ENCODE measurements around the gene PRDM16.

DNA sequence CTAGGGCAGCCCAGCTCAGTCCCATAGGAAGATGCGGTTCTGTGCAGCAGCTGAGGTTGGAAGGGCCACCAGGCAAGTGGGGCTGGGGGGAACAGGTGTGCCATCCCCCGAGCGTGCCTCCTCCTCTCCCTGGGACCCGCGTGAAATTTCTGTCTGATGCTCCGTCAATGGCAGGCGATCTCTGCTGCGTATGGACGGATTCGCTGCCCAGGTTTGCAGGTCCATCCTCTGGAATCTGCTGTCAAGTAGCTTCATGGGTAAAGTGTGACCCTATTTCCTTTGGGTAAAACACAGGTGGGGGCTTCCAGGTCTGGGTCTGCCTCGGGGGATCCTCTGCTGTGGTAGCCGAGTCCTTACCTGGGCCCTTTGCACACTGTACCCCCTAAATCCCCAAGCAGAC lies 270.9 kb downstream of the PRDM16 start:
- no peak for TF ChIP-seq ZNF565 (CRISPR knock-in tag; conservative IDR thresholded peaks at IDR 0.05; ENCODE audit: low read depth)
- no peak for TF ChIP-seq TCF4 (CRISPR knock-in tag; IDR thresholded peaks at IDR 0.05; ENCODE audit: borderline replicate concordance)
- TF ChIP-seq, protein P1, sequence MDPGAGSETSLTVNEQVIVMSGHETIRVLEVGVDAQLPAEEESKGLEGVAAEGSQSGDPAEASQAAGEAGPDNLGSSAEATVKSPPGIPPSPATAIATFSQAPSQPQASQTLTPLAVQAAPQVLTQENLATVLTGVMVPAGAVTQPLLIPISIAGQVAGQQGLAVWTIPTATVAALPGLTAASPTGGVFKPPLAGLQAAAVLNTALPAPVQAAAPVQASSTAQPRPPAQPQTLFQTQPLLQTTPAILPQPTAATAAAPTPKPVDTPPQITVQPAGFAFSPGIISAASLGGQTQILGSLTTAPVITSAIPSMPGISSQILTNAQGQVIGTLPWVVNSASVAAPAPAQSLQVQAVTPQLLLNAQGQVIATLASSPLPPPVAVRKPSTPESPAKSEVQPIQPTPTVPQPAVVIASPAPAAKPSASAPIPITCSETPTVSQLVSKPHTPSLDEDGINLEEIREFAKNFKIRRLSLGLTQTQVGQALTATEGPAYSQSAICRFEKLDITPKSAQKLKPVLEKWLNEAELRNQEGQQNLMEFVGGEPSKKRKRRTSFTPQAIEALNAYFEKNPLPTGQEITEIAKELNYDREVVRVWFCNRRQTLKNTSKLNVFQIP (CRISPR knock-in tag; IDR thresholded peaks at IDR 0.05; ENCODE audit: borderline replicate concordance, low read depth), result no peak
- no peak for TF ChIP-seq ZFP3 (CRISPR knock-in tag; IDR thresholded peaks at IDR 0.05)
- no peak for TF ChIP-seq SNAI2 (CRISPR knock-in tag; IDR thresholded peaks at IDR 0.05)
- TF ChIP-seq OSR1 (CRISPR knock-in tag; IDR thresholded peaks at IDR 0.05), result no peak
- TF ChIP-seq GLIS3 (CRISPR knock-in tag; IDR thresholded peaks at IDR 0.05), result no peak
- TF ChIP-seq, protein P2, sequence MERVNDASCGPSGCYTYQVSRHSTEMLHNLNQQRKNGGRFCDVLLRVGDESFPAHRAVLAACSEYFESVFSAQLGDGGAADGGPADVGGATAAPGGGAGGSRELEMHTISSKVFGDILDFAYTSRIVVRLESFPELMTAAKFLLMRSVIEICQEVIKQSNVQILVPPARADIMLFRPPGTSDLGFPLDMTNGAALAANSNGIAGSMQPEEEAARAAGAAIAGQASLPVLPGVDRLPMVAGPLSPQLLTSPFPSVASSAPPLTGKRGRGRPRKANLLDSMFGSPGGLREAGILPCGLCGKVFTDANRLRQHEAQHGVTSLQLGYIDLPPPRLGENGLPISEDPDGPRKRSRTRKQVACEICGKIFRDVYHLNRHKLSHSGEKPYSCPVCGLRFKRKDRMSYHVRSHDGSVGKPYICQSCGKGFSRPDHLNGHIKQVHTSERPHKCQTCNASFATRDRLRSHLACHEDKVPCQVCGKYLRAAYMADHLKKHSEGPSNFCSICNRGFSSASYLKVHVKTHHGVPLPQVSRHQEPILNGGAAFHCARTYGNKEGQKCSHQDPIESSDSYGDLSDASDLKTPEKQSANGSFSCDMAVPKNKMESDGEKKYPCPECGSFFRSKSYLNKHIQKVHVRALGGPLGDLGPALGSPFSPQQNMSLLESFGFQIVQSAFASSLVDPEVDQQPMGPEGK (CRISPR knock-in tag; IDR thresholded peaks at IDR 0.05; ENCODE audit: borderline replicate concordance), result no peak
- no peak for TF ChIP-seq ISL1 (CRISPR knock-in tag; IDR thresholded peaks at IDR 0.05)
- TF ChIP-seq, protein P3, sequence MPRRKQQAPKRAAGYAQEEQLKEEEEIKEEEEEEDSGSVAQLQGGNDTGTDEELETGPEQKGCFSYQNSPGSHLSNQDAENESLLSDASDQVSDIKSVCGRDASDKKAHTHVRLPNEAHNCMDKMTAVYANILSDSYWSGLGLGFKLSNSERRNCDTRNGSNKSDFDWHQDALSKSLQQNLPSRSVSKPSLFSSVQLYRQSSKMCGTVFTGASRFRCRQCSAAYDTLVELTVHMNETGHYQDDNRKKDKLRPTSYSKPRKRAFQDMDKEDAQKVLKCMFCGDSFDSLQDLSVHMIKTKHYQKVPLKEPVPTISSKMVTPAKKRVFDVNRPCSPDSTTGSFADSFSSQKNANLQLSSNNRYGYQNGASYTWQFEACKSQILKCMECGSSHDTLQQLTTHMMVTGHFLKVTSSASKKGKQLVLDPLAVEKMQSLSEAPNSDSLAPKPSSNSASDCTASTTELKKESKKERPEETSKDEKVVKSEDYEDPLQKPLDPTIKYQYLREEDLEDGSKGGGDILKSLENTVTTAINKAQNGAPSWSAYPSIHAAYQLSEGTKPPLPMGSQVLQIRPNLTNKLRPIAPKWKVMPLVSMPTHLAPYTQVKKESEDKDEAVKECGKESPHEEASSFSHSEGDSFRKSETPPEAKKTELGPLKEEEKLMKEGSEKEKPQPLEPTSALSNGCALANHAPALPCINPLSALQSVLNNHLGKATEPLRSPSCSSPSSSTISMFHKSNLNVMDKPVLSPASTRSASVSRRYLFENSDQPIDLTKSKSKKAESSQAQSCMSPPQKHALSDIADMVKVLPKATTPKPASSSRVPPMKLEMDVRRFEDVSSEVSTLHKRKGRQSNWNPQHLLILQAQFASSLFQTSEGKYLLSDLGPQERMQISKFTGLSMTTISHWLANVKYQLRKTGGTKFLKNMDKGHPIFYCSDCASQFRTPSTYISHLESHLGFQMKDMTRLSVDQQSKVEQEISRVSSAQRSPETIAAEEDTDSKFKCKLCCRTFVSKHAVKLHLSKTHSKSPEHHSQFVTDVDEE (CRISPR knock-in tag; IDR thresholded peaks at IDR 0.05), result no peak
- no peak for TF ChIP-seq PPARA (CRISPR knock-in tag; IDR thresholded peaks at IDR 0.05; ENCODE audit: borderline replicate concordance)
- no peak for TF ChIP-seq ESRRG (CRISPR knock-in tag; IDR thresholded peaks at IDR 0.05)
- no peak for TF ChIP-seq ZC3H10 (CRISPR knock-in tag; IDR thresholded peaks at IDR 0.05)
